Activated CD4-positive, CD25-positive, alpha-beta regulatory T cell (primary cell): Measurements from ENCODE around the gene WNT7B.

Experiments used
- DNase-seq, 4 experiments: peaks; one replicate each; lab custom pipeline; 2025; lab: John Stamatoyannopoulos, UW

The WNT7B gene

DNA sequence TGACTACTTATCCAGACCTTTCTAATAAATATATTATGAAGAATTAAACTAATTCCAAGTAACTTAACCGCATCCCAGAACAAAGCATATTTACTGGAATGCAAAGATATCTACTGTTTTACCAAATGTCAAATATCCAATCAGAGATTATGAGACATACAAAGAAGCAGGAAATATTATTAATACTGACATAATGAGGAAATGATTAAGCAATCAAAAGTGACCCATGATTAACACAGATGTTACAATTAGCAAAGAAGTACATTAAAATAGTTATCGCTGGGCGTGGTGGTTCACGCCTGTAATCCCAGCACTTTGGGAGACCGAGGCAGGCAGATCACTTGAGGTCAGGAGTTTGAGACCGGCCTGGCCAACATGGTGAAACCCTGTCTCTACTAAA is 105.2 kb downstream of the WNT7B start:
- DNase-seq: no peak
